Naive thymus-derived CD8-positive, alpha-beta T cell (primary cell): ENCODE measurements around the gene APOC3. TPM values are rescaled to one million over a fixed set of nuclear protein-coding genes. Genes with fewer than 3 reads are reported as not detected.

Experiments
- ATAC-seq, 2 donors: fragments of 150-1000 bp; cut with Tn5 transposase in 1 of 2; sonication (Bioruptor Pico), chemical (Tn5 transposase) in 1 of 2; 1 replicate in 1 of 2; 2 replicates in 1 of 2; pipeline ENCODE4 v1.10.0; 2021; ENCODE audit warnings: mild to moderate bottlenecking in 2 of 2, moderate library complexity in 2 of 2
- POLR2A ChIA-PET: fragments of 350-600 bp; sonication (Branson Sonifier 250); formaldehyde crosslinking; loops from one replicate; lab custom pipeline; 2021; ENCODE audit warnings: antibody characterized with exemption; lab: Charles Lee
- DNase-seq, 10 donors: peaks; one replicate each; pipeline versions ENCODE4 v3.0.0 to v3.0.0-alpha.2; 2020 to 2022
- H3K27ac Mint-ChIP-seq, 10 donors: one replicate each; pipeline ENCODE4 v1.8.0; 2020 to 2022; ENCODE audit warnings: mild to moderate bottlenecking in 10 of 10, mixed read lengths in 10 of 10, moderate library complexity in 4 of 10, inconsistent platforms in 1 of 10
- H3K27me3 Mint-ChIP-seq, 5 donors: one replicate each; pipeline ENCODE4 v1.8.0; 2021 to 2022; ENCODE audit warnings: mixed read lengths in 5 of 5
- H3K36me3 Mint-ChIP-seq, 3 donors: one replicate each; pipeline ENCODE4 v1.8.0; 2020 to 2022; ENCODE audit warnings: mixed read lengths in 3 of 3, mild to moderate bottlenecking in 2 of 3, inconsistent platforms in 1 of 3
- H3K4me1 Mint-ChIP-seq, 4 donors: one replicate each; pipeline ENCODE4 v1.8.0; 2021 to 2022; ENCODE audit warnings: mixed read lengths in 4 of 4
- H3K4me3 Mint-ChIP-seq, 10 donors: one replicate each; pipeline ENCODE4 v1.8.0; 2020 to 2022; ENCODE audit warnings: mild to moderate bottlenecking in 10 of 10, mixed read lengths in 10 of 10, moderate library complexity in 6 of 10, inconsistent platforms in 1 of 10
- H3K9me3 Mint-ChIP-seq, 9 donors: one replicate each; pipeline ENCODE4 v1.8.0; 2020 to 2022; ENCODE audit warnings: mixed read lengths in 9 of 9, mild to moderate bottlenecking in 3 of 9, inconsistent platforms in 1 of 9, moderate library complexity in 1 of 9
- polyA plus RNA-seq, 3 donors: library from polyadenylated mRNA; unstranded; fragments of 300-500 nt; fragmentation: Illumina TruSeq; gene quantifications; one replicate each; pipeline ENCODE4 v1.2.3, GENCODE V29; 2021
- total RNA-seq, 8 experiments: library from RNA in 2 of 8; stranded (reverse) in 2 of 8; gene quantifications; one replicate each; pipeline ENCODE4 v1.2.3 and lab custom pipeline; 2021 to 2026

Gene APOC3
- total and polyA plus RNA-seq, 5 experiments from 2014 or later, result not detected

- peaks cover 2 to 6% (median 4%) of the 10 kb centered on the region in 4 donors for H3K4me1 Mint-ChIP-seq
- H3K4me3 Mint-ChIP-seq, result no peak overlapping the region
- no peak for ATAC-seq
- peaks cover 9 to 57% (median 18%) of the 10 kb centered on the region in 3 donors for H3K36me3 Mint-ChIP-seq
- no peak for DNase-seq
- H3K9me3 Mint-ChIP-seq, result no peaks in the 10 kb centered on the region
- no peaks in the 10 kb centered on the region for H3K27me3 Mint-ChIP-seq
- peak overlapping the region in 3 of 10 donors; percentile 43 to 79 (median 64) for H3K27ac Mint-ChIP-seq
- POLR2A ChIA-PET, result no interaction called here
Measured at GRCh38 chr11:116844722-116845121, 15.0 kb downstream of the APOC3 start.

DNA sequence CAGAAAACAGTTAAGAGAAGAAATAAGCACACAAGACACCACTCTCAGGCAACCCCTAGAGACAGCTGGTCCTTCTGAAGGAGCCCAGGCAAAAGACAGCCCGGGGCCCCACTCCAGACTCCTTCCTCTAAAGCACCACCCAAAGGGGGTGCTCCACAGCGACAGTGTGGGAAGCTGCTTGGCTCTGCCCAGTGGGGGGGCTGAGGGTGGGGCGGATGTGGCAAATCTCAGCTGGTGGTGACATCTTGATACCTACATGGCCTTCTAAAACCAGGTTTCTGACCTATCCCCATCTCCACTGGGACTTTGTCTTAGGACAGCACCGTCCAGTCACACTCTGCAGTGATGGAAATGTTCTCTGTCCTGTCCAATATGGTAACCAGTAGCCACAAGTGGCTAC, 17.9 kb downstream of the APOC3 start:
- POLR2A ChIA-PET, result interaction anchor here (1.9 kb wide), 1 partner anchor 11 kb away, joined by 6 read pairs; no protein-coding TSS in a partner anchor

DNA sequence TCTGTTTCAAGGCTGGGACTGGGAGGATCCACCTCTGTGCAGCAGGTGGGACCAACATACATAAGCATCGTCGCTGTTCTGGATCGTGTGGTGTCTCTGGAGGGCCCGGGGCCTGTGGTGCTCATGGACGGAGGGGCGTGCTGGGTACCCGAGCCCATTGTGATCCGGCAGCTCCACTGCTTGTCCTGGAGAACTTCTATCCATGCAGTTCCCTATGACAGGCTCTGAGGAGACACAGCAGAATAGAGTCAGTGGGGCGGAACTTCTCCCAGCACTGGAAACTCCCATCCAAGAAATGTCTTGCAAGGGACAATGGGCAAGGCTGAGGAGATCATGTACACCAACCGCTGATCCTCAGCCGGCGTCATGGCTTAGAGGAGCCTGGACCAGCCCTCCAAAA, 19.4 kb downstream of the APOC3 start:
- H3K36me3 Mint-ChIP-seq, result peaks cover 9 to 46% (median 18%) of the 10 kb centered on the region in 3 donors
- no peak for DNase-seq
- H3K4me3 Mint-ChIP-seq, result no peak overlapping the region
- H3K27ac Mint-ChIP-seq, result no peak overlapping the region
- POLR2A ChIA-PET, result interaction anchor here (1.9 kb wide), 1 partner anchor 13 kb away, joined by 6 read pairs; no protein-coding TSS in a partner anchor
- ATAC-seq, result no peak
- no peaks in the 10 kb centered on the region for H3K9me3 Mint-ChIP-seq
- peaks cover 29 to 45% (median 45%) of the 10 kb centered on the region in 4 donors for H3K4me1 Mint-ChIP-seq
- H3K27me3 Mint-ChIP-seq, result no peaks in the 10 kb centered on the region

More for the DNA sequence above, 17.9 kb downstream of the APOC3 start:
- Mint-ChIP-seq H3K36me3 (peaks cover 9 to 57% (median 18%) of the 10 kb centered on the region in 3 donors), H3K27ac (no peak overlapping the region), H3K4me1 (peaks cover 22 to 31% (median 30%) of the 10 kb centered on the region in 4 donors), H3K27me3 (no peaks in the 10 kb centered on the region), H3K4me3 (peak overlapping the region in 1 of 10 donors; percentile 37), H3K9me3 (no peaks in the 10 kb centered on the region)
- no peak for ATAC-seq
- no peak for DNase-seq

DNA sequence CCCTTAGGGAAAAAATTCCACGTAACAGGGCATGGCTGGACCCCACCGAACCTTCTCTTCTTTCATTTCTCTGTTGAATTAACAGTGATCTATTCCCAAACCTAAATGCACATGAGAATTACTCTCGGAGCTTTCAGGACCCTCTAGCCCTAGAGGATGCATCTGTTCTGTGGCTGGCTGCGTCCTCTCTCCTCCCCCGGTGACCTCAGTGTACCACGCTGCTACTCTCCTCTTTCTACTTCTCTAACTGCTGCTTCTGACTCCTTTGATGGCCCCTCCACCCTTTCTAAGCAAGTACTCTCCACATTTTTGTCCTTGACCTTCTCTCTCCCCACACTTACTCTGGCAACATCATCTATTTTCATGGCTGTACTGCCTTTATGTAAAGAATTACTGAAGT, 19.8 kb downstream of the APOC3 start:
- no peaks in the 10 kb centered on the region for H3K27me3 Mint-ChIP-seq
- H3K27ac Mint-ChIP-seq, result peak overlapping the region in 3 of 10 donors; percentile 3 to 24 (median 21)
- no peak overlapping the region for H3K4me3 Mint-ChIP-seq
- H3K4me1 Mint-ChIP-seq, result peaks cover 31 to 49% (median 49%) of the 10 kb centered on the region in 4 donors
- ATAC-seq (no peak), DNase-seq (no peak)
- peaks cover 9 to 45% (median 18%) of the 10 kb centered on the region in 3 donors for H3K36me3 Mint-ChIP-seq
- POLR2A ChIA-PET, result interaction anchor here (1.9 kb wide), 1 partner anchor 13 kb away, joined by 6 read pairs; no protein-coding TSS in a partner anchor
- H3K9me3 Mint-ChIP-seq, result no peaks in the 10 kb centered on the region

DNA sequence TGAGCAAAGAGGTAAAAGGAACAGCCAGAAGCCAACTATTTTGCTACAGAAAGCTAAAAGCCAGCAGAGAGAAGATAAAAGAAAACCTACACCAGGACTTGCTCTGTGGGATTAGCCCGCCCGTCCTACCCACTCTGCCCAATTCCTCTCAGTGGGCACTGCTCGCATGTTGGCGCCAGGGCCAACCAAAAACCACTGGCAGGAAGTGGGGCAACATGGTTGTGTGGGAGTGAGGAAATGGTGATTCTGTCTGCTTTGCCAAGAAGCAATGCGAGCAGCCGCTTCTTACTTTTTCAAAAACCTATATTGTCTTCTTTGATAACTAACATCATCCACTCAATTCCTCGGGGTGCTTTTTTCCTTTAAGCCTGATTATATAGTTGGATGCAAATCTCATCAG, 21.9 kb downstream of the APOC3 start:
- Mint-ChIP-seq H3K27ac (peak overlapping the region; percentile 71 to 89 (median 84)), H3K36me3 (peaks cover 4 to 27% (median 6%) of the 10 kb centered on the region in 3 donors), H3K9me3 (no peaks in the 10 kb centered on the region), H3K4me3 (peak overlapping the region; percentile 55 to 87 (median 68)), H3K27me3 (no peaks in the 10 kb centered on the region), H3K4me1 (peaks cover 41 to 70% (median 69%) of the 10 kb centered on the region in 4 donors)
- POLR2A ChIA-PET, result interaction anchor here (0.5 to 6.3 kb wide), 3 partner anchors 11 to 247 kb away, joined by 3 to 60 read pairs (median 4); partner anchors contain the start of gene APOA1
- DNase-seq, result peak in 9 of 10 donors; percentile 6 to 72 (median 52)
- ATAC-seq, result peak; percentile 44 to 47

GRCh38 chr11:116852261-116853031, 22.7 kb downstream of the APOC3 start:
- ATAC-seq (no peak), DNase-seq (no peak)
- Mint-ChIP-seq H3K27me3 (no peaks in the 10 kb centered on the region), H3K4me3 (peak overlapping the region; percentile 13 to 87 (median 66)), H3K36me3 (peaks cover 0 to 27% (median 7%) of the 10 kb centered on the region in 3 donors), H3K9me3 (no peaks in the 10 kb centered on the region), H3K27ac (peak overlapping the region; percentile 72 to 89 (median 84)), H3K4me1 (peaks cover 41 to 77% (median 74%) of the 10 kb centered on the region in 4 donors)
- POLR2A ChIA-PET, result interaction anchor here (1.2 to 6.3 kb wide), 7 partner anchors 10 to 378 kb away, joined by 3 to 60 read pairs (median 5); partner anchors contain the start of genes APOA1, APOA4, BUD13 and PAFAH1B2

- Mint-ChIP-seq H3K27ac (peak overlapping the region; percentile 10 to 89 (median 84)), H3K9me3 (no peaks in the 10 kb centered on the region), H3K4me3 (peak overlapping the region; percentile 49 to 87 (median 64)), H3K4me1 (peaks cover 41 to 77% (median 74%) of the 10 kb centered on the region in 4 donors), H3K27me3 (no peaks in the 10 kb centered on the region), H3K36me3 (peaks cover 0 to 32% (median 17%) of the 10 kb centered on the region in 3 donors)
- POLR2A ChIA-PET, result interaction anchor here (0.7 to 6.3 kb wide), 11 partner anchors 11 to 377 kb away, joined by 3 to 60 read pairs (median 5); partner anchors contain the start of genes APOA1, APOA4, APOA5 and BUD13
- DNase-seq (peak in 9 of 10 donors; percentile 32 to 84 (median 68)), ATAC-seq (peak; percentile 95 to 96)
Measured at GRCh38 chr11:116853461-116854073, 23.9 kb downstream of the APOC3 start.

DNA sequence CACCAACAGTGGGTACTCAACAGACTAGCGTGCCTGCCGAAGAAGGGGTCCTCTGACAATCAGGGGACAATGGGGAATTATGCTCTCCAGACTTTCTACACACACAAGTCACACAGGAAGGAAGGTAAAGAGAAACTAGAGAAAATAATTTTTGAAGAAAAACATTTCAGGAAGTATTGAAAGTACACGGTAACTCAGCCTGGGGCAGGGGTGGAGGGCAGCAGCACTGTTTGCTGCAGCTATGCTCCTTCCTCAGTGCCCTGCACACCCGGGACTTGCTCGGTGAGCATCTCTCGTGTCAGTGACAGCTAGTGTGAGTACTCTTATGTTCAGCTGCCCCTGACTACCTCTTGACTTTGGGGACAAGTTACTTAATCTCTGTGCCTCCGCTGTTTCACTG, 25.7 kb downstream of the APOC3 start:
- ATAC-seq, result no peak
- DNase-seq, result no peak
- H3K27me3 Mint-ChIP-seq, result no peaks in the 10 kb centered on the region
- peak overlapping the region in 9 of 10 donors; percentile 47 to 79 (median 64) for H3K4me3 Mint-ChIP-seq
- H3K36me3 Mint-ChIP-seq, result peaks cover 0 to 40% (median 26%) of the 10 kb centered on the region in 3 donors
- peaks cover 31 to 67% (median 64%) of the 10 kb centered on the region in 4 donors for H3K4me1 Mint-ChIP-seq
- POLR2A ChIA-PET, result interaction anchor here (0.7 to 6.3 kb wide), 3 partner anchors 20 to 146 kb away, joined by 3 to 60 read pairs (median 11); partner anchors contain the start of genes APOA1 and APOA5
- H3K9me3 Mint-ChIP-seq, result no peaks in the 10 kb centered on the region
- H3K27ac Mint-ChIP-seq, result peak overlapping the region; percentile 27 to 92 (median 80)

DNA sequence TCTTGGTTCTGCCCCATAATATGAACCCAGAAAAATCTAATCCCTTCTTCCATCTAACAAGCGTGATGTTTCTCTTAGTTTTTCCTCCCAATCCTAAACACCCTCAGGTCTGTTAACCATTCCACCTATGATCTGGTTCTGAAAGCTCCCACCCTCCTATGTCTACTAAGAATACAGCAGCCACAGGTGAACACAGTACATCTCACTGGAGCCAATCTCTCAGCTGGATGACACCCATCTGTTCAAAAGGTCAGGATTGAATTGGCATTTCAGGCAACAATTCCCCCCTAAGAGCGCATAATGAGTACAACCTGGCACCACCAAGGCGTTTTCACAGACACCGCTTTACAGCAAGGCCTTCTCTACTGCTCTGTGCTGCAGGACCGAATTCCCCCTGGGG, 26.7 kb downstream of the APOC3 start:
- no peak for DNase-seq
- no peaks in the 10 kb centered on the region for H3K9me3 Mint-ChIP-seq
- peak overlapping the region in 3 of 10 donors; percentile 28 to 48 (median 36) for H3K4me3 Mint-ChIP-seq
- H3K36me3 Mint-ChIP-seq, result peaks cover 0 to 49% (median 34%) of the 10 kb centered on the region in 3 donors
- H3K27me3 Mint-ChIP-seq, result no peaks in the 10 kb centered on the region
- ATAC-seq, result no peak
- POLR2A ChIA-PET, result interaction anchor here (1.5 to 6.3 kb wide), 2 partner anchors 21 to 288 kb away, joined by 3 to 60 read pairs; partner anchors contain the start of genes APOA1 and PAFAH1B2
- H3K4me1 Mint-ChIP-seq, result peaks cover 27 to 59% (median 56%) of the 10 kb centered on the region in 4 donors
- H3K27ac Mint-ChIP-seq, result peak overlapping the region in 7 of 10 donors; percentile 5 to 86 (median 52)

DNA sequence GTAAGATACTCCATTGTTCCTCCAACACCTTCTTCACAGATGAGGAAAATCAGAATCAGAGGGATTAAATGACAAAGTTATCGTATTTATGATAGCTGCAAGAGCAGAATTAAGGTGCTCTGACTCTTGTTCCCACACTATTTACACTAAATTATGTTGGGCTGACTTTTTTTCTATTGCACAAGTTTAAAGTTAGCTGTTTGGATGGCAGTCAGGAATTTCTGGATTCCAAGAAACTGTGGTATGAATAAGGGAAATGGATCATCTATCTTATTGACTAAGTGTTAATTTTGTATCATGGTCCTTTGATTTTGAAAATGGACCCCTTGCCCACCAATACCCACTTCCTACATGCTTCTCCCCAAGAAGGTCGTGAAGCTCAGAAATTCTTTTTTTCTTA, 27.6 kb downstream of the APOC3 start:
- Mint-ChIP-seq H3K27me3 (no peaks in the 10 kb centered on the region), H3K9me3 (no peaks in the 10 kb centered on the region), H3K4me3 (no peak overlapping the region), H3K27ac (peak overlapping the region in 1 of 10 donors; percentile 48), H3K4me1 (peaks cover 25 to 50% (median 47%) of the 10 kb centered on the region in 4 donors), H3K36me3 (peaks cover 4 to 58% (median 43%) of the 10 kb centered on the region in 3 donors)
- no peak for DNase-seq
- ATAC-seq, result no peak
- POLR2A ChIA-PET, result interaction anchor here (0.6 to 1.5 kb wide), 2 partner anchors 66 to 287 kb away, joined by 3 read pairs; partner anchors contain the start of genes APOA5 and PAFAH1B2

GRCh38 chr11:116857936-116858335, 28.2 kb downstream of the APOC3 start:
- Mint-ChIP-seq H3K27me3 (no peaks in the 10 kb centered on the region), H3K27ac (peak overlapping the region in 2 of 10 donors; percentile 25 to 41), H3K4me1 (peaks cover 20 to 44% (median 41%) of the 10 kb centered on the region in 4 donors), H3K36me3 (peaks cover 4 to 64% (median 46%) of the 10 kb centered on the region in 3 donors), H3K9me3 (no peaks in the 10 kb centered on the region), H3K4me3 (no peak overlapping the region)
- POLR2A ChIA-PET, result no interaction called here
- ATAC-seq (no peak), DNase-seq (no peak)

- Mint-ChIP-seq H3K36me3 (peaks cover 4 to 77% (median 51%) of the 10 kb centered on the region in 3 donors), H3K4me1 (peaks cover 15 to 31% (median 28%) of the 10 kb centered on the region in 4 donors), H3K27me3 (no peaks in the 10 kb centered on the region), H3K9me3 (no peaks in the 10 kb centered on the region), H3K4me3 (no peak overlapping the region), H3K27ac (peak overlapping the region in 3 of 10 donors; percentile 13 to 56 (median 50))
- no peak for DNase-seq
- POLR2A ChIA-PET, result interaction anchor here (0.9 kb wide), 1 partner anchor 23 kb away, joined by 3 read pairs; no protein-coding TSS in a partner anchor
- ATAC-seq, result no peak
Measured at GRCh38 chr11:116859175-116859574, 29.5 kb downstream of the APOC3 start.
